Skeletal muscle tissue (tissue), 4 donors: ENCODE data around the gene IST1. TPM values are rescaled to one million over a fixed set of nuclear protein-coding genes. Genes with fewer than 3 reads are reported as not detected.
"Not testable (repeated sequence)": the region's sequence is repeated elsewhere in the genome, so short reads cannot be mapped to it uniquely, and the experiment has no call there.

ENCODE experiments used
- H3K27ac ChIP-seq: one replicate; pipeline ENCODE4 v1.7.0; 2013; ENCODE audit warnings: mild to moderate bottlenecking, low read depth, low read length, inconsistent platforms
- H3K27me3 ChIP-seq, 3 donors: one replicate each; pipeline ENCODE4 v1.7.0; 2013; ENCODE audit warnings: low read length in 3 of 3; ENCODE audit not compliant: control insufficient read depth in 3 of 3, insufficient read depth in 3 of 3
- H3K36me3 ChIP-seq, 3 donors: one replicate each; pipeline ENCODE4 v1.7.0; 2013; ENCODE audit warnings: low read length in 3 of 3; ENCODE audit not compliant: control insufficient read depth in 3 of 3, insufficient read depth in 3 of 3
- H3K4me1 ChIP-seq, 3 donors: one replicate each; pipeline ENCODE4 v1.7.0; 2013; ENCODE audit warnings: low read length in 3 of 3, mild to moderate bottlenecking in 3 of 3; ENCODE audit not compliant: control insufficient read depth in 3 of 3, insufficient read depth in 3 of 3
- H3K4me3 ChIP-seq, 3 donors: one replicate each; pipeline ENCODE4 v1.7.0; 2013; ENCODE audit warnings: low read length in 3 of 3
- H3K9ac ChIP-seq, 3 donors: one replicate each; pipeline ENCODE4 v1.7.0; 2013; ENCODE audit warnings: low read length in 3 of 3, mild to moderate bottlenecking in 3 of 3, moderate library complexity in 2 of 3, low read depth in 1 of 3
- H3K9me3 ChIP-seq, 3 donors: one replicate each; pipeline ENCODE4 v1.7.0; 2013; ENCODE audit warnings: low read length in 3 of 3; ENCODE audit not compliant: control insufficient read depth in 3 of 3
- total RNA-seq: library from RNA; depleted of rRNA; stranded (reverse); fragments of >200 nt; gene quantifications from one replicate; pipeline ENCODE4 v1.2.3, GENCODE V29; 2014
- donor health status: Osteomylitis.

The IST1 gene
- total RNA-seq, 1 donor from 2014 or later = 114 TPM

- Histone ChIP-seq H3K9ac (peak overlapping the region; percentile 98 to 99 (median 99)), H3K27ac (peak overlapping the region; percentile 100), H3K9me3 (no peaks in the 10 kb centered on the region), H3K4me3 (peak overlapping the region; percentile 90 to 95 (median 94)), H3K4me1 (peaks cover 8 to 22% (median 10%) of the 10 kb centered on the region in 3 donors), H3K27me3 (no peaks in the 10 kb centered on the region), H3K36me3 (no peaks in the 10 kb centered on the region)
Measured at GRCh38 chr16:71894229-71894920, 956 bp upstream of the IST1 start.

- Histone ChIP-seq H3K4me3 (peak overlapping the region; percentile 90 to 96 (median 94)), H3K27ac (peak overlapping the region; percentile 100), H3K9ac (peak overlapping the region; percentile 98 to 99 (median 98)), H3K27me3 (no peaks in the 10 kb centered on the region), H3K36me3 (no peaks in the 10 kb centered on the region), H3K4me1 (peaks cover 13 to 24% (median 17%) of the 10 kb centered on the region in 3 donors), H3K9me3 (no peaks in the 10 kb centered on the region)
Measured at GRCh38 chr16:71895679-71896365, 491 bp downstream of the IST1 start.

GRCh38 chr16:71896764-71897368, 1.5 kb downstream of the IST1 start:
- Histone ChIP-seq H3K27ac (no peak overlapping the region), H3K4me3 (peak overlapping the region; percentile 90 to 96 (median 94)), H3K27me3 (no peaks in the 10 kb centered on the region), H3K9me3 (no peaks in the 10 kb centered on the region), H3K36me3 (no peaks in the 10 kb centered on the region), H3K9ac (peak overlapping the region; percentile 98 to 99 (median 98)), H3K4me1 (peaks cover 13 to 24% (median 17%) of the 10 kb centered on the region in 3 donors)

GRCh38 chr16:71899171-71899570, 3.8 kb downstream of the IST1 start:
- H3K9me3 ChIP-seq = no peaks in the 10 kb centered on the region
- peaks cover 11 to 20% (median 17%) of the 10 kb centered on the region in 3 donors for H3K4me1 ChIP-seq
- no peak overlapping the region for H3K9ac ChIP-seq
- no peak overlapping the region for H3K4me3 ChIP-seq
- H3K27ac ChIP-seq = no peak overlapping the region
- H3K36me3 ChIP-seq = no peaks in the 10 kb centered on the region
- H3K27me3 ChIP-seq = no peaks in the 10 kb centered on the region

- Histone ChIP-seq H3K4me3 (no peak overlapping the region), H3K9ac (no peak overlapping the region), H3K27ac (no peak overlapping the region), H3K27me3 (no peaks in the 10 kb centered on the region), H3K9me3 (no peaks in the 10 kb centered on the region), H3K36me3 (peaks cover 0 to 3% (median 0%) of the 10 kb centered on the region in 3 donors), H3K4me1 (peaks cover 5 to 9% (median 5%) of the 10 kb centered on the region in 3 donors)
Measured at GRCh38 chr16:71902656-71903365, 7.5 kb downstream of the IST1 start.

GRCh38 chr16:71903608-71904007, 8.3 kb downstream of the IST1 start:
- Histone ChIP-seq H3K27ac (no peak overlapping the region), H3K36me3 (peaks cover 0 to 3% (median 0%) of the 10 kb centered on the region in 3 donors), H3K4me1 (peaks cover 4 to 9% (median 5%) of the 10 kb centered on the region in 3 donors), H3K9ac (no peak overlapping the region), H3K9me3 (no peaks in the 10 kb centered on the region), H3K27me3 (no peaks in the 10 kb centered on the region), H3K4me3 (no peak overlapping the region)

GRCh38 chr16:71904239-71904638, 8.9 kb downstream of the IST1 start:
- no peaks in the 10 kb centered on the region for H3K27me3 ChIP-seq
- H3K36me3 ChIP-seq = peaks cover under 1 to 3% (median 2%) of the 10 kb centered on the region in 3 donors
- H3K9ac ChIP-seq = no peak overlapping the region
- peaks cover 3 to 9% (median 7%) of the 10 kb centered on the region in 3 donors for H3K4me1 ChIP-seq
- H3K4me3 ChIP-seq = no peak overlapping the region
- no peaks in the 10 kb centered on the region for H3K9me3 ChIP-seq
- H3K27ac ChIP-seq = no peak overlapping the region

- H3K4me1 ChIP-seq, H3K27ac ChIP-seq, H3K9ac ChIP-seq, H3K27me3 ChIP-seq, H3K4me3 ChIP-seq, H3K9me3 ChIP-seq, H3K36me3 ChIP-seq: not testable (repeated sequence)
Measured at GRCh38 chr16:71905765-71906164, 10.4 kb downstream of the IST1 start.

- Histone ChIP-seq H3K36me3 (peaks cover 2 to 8% (median 2%) of the 10 kb centered on the region in 3 donors), H3K27ac (no peak overlapping the region), H3K9ac (no peak overlapping the region), H3K4me3 (no peak overlapping the region), H3K9me3 (no peaks in the 10 kb centered on the region), H3K4me1 (peaks cover 10 to 17% (median 16%) of the 10 kb centered on the region in 3 donors), H3K27me3 (no peaks in the 10 kb centered on the region)
Measured at GRCh38 chr16:71911121-71911520, 15.8 kb downstream of the IST1 start.
